GM18499 (cell line): ENCODE measurements around the gene USP44.
"Not testable (repeated sequence)": the region's sequence is repeated elsewhere in the genome, so short reads cannot be mapped to it uniquely, and the experiment has no call there.

ENCODE experiments used
- ATAC-seq: cut with Tn5 transposase; IDR thresholded peaks from one replicate; pipeline ENCODE4 v1.9.1; 2021; ENCODE audit warnings: moderate number of reproducible peaks; ENCODE audit not compliant: insufficient read depth, unreplicated experiment

The USP44 gene

DNA sequence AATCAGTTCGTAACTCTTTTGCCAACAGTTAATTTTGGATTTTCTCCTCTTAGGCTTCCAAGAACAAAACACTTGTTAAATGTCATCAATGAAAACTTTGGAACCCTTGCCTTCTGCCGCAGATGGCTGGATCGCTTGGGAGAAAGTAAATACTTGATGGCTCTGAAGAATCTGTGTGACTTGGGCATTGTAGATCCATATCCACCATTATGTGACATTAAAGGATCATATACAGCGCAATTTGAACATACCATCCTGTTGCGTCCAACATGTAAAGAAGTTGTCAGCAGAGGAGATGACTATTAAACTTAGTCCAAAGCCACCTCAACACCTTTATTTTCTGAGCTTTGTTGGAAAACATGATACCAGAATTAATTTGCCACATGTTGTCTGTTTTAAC lies 37.7 kb downstream of the USP44 start:
- ATAC-seq, result no peak

DNA sequence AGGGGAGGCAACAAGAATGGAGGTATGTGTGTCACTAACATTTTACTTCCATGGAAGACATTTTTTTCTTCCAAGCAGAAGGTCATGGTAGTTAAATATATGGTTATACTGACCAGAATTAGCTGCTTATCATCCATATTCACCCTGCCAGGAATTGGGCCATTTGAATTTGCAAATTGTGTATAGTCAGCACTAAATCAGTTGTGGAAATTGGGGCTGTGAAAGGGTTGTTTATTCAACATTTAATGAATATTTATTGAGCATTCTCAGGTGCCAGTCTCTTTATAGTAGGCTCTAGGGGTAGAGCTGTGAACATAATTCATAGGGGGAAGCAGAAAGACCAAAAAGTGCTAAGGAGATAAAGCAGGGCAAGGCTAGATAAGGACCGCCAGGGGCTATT lies 39.3 kb downstream of the USP44 start:
- ATAC-seq, result no peak

DNA sequence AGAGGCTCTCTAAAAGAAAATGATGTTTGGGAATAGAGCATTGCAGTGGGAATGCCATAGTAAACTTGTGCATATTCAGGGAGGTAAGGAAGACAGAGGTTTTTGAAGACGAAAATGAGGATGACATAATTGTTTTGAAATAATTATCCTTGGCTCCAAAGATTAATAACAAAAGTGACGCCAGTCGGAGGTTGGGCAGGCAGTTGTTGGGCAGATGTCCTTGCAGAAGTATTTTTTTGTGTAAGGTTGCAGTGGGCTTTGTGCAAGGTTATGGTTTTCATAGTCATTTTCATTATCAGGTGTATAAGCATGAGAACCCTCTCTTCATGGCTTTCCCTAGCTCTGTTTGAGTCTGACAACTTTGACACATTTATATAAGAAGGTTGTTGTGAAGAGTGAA lies 42.0 kb downstream of the USP44 start:
- ATAC-seq, result no peak

DNA sequence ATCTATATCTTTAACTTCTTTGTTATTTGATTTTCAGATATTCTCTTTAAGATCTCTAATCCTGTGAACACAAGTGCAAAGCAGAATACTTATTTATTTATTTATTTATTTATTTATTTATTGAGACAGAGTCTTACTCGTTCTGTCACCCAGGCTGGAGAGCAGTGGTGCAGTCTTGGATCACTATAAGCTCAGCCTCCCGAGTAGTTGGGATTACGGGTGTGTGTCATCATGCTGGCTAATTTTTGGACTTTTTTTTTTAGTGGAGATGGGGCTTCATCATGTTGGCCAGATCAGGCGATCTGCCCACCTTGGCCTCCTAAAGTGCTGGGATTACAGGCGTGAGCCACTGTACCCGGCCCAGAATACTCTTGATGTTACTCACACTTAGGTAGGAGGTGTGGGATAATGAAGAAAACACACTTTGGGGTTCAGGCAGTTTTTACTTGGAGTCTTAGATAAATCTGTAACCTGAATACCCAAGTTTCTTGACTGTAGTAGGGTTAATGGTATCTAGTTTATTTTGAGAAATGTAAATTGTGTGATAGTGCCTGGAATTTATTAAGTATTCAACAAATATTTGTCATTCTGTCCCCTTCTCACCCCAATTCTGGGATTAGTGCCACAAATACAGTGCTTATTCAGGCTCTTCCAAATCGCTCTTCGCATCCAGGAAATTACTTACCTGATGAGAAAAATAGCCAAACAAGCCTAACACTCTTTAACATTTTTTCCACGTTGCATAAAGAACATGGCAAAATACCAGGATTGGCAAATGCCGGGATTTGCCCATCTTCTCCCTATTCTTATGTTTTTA lies 44.4 kb downstream of the USP44 start:
- ATAC-seq, result no peak

DNA sequence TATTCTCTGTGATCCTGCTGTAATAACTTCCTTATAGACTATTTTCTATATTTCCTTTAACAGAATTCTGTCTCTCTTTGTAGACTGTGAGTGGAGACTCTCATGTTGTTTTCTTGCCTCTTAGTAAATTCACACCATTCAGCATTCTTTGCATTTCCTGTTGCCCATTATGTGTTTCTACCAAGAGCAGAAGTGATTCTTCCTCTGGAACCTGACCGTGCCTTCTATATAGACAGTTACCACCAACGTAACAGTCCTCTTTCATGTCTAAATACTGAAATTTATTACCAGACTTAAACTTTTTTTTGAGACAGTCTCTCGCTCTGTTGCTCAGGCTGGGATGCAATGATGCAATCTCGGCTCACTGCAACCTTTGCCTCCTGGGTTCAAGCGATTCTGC lies 46.2 kb downstream of the USP44 start:
- no peak for ATAC-seq

DNA sequence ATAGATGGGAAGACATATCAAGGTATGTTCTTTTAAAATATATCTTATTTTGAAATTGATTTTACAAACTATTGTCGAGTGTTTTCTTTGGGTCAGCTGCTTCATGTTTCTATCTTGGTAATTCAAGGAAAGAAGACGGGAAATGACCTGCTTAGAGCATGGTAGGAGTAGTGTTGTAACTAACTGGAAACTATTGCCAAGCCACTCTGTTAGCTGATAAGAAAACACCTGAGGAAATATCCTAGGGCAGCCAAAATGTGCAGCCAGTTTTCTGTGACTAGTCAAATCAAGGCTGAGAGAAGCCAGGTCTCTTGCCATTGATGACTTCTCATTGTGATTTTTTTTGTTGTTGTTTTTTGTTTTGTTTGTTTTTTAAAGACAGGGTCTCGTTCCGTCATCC lies 47.1 kb downstream of the USP44 start:
- ATAC-seq, result no peak

DNA sequence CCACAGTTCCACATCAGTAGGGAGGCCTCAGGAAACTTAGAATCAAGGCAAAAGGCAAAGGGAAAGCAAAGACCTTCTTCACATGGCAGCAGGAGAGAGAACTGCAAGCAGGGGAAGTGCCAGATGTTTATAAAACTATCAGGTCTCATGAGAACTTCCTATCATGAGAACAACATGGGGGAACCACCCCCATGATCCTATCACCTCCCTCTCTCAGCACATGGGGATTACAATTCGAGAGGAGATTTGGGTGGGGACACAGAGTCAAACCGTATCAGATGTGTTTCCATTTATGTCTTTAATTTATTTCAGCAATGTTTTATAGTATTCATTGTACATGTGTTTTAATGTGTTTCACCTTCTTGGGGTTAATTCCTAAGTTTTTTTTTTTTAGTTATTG lies 51.5 kb downstream of the USP44 start:
- no peak for ATAC-seq

DNA sequence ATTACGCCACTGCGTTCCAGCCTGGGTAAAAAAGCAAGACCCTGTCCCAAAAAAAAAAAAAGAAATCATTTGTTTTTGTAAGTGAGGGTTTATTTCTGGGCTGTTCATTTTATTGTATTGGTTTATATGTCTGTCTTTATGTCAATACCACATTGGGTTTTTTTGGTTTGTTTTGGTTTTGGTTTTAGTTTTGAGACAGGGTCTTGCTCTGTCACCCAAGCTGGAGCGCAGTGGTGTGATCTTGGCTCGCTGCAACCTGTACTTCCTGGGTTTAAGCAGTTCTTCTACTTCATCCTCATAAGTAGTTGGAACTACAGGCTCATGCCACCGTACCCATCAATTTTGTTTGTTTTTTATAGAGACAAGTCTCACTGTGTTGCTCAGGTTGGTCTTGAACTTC lies 52.3 kb downstream of the USP44 start:
- ATAC-seq, result no peak

DNA sequence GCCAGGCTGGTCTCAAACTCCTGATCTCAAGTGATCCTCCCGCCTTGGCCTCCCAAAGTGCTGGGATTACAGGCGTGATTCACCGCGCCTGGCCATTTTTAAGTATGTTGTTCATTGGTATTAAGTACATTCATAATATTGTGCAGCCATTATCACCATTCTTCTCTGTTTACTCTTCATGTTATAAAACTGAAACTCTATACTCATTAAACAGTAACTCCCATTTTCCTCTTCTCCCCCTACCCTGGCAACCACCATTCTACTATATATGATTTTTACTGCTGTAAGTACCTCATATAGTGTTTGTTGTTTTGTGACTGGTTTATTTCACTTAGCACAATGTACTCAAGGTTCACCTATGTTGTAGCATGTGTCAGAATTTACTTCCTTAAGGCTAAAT lies 54.2 kb downstream of the USP44 start:
- ATAC-seq, result no peak

DNA sequence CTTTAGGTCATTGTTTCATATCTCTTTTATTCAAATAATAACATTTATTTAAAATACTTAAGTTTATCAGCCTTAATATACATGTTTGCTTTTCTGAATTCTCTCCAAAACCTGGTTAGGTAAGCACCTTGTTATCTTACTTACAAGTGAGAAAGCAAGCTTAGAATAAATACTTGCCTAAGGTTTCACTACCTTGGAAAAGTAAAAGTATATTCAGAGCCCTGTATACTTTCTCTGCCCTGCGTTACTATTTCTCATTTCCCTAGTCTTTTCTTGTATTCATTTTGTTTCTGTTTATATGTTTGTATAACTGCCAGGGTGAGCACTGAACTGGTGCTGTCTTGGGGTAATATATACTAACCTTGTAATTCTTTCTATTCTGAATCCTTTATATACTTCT lies 55.8 kb downstream of the USP44 start:
- no peak for ATAC-seq

DNA sequence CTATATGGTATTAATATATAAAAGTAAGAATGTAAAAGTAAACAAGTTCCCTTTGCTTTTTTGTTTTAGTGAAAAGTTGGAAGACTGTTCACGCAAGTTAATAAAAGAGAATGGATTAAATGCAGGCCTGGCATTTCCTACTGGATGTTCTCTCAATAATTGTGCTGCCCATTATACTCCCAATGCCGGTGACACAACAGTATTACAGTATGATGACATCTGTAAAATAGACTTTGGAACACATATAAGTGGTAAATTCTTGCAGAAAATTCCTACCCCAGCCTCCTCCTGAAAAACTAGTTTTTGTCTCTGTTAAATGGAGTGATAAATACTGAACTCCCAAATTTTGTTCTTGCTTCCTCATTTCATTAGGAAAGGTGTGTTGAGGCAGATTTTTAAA lies 56.4 kb downstream of the USP44 start:
- ATAC-seq, result no peak

DNA sequence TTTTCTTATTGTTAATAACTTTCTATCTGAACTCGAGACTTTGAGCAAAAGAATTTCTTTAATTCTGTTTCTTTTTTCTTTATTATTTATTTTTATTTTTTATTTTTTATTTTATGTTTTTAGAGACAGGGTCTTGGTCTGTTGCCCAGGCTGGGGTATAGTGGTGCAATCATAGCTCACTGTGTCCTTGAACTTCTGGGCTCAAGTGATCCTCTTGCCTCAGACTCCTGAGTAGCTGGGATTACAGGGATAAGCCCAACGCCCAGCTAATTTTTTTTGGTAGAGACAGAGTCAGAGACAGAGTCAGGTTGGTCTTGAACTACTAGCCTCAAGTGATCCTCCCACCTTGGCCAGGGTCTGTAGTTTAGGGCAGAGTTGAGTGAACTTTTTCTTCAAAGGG lies 58.8 kb downstream of the USP44 start:
- no peak for ATAC-seq

DNA sequence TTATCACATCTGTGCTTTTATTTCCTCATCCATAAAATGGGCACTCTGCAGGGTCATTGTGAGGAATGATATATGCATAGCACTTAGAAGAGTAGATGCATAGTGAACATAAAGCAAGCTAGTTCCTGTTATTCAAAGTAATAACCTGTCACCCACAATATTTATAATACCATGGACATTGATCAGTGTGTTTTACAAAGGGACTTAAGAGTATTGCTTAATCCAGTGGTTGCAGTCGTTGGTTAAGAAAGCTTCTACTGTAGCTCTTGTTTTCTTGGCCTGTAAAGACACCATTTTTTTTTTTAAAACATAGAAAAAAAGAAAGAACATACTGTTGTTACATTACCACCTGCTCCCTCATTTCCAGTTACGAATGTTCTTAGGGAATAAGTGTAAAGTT lies 64.3 kb downstream of the USP44 start:
- no peak for ATAC-seq

DNA sequence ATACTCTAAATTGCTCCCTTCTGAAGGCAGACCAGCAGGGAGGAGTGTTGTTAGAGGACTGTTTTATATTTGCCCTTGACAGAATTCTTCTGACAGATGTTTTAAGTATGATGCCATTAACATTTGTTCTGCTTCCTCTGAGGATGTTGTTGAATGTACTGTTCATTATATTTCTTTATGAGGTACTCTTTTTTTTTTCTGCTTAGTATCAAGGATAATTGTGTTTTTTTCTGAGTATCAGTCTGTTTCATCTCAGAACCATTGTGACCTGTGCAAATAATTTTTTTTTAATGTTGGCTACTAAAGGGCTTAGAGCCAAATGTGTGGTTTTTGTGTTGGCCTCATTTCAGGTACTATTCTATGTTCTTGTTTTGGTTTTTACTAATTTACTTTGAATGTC lies 66.8 kb downstream of the USP44 start:
- no peak for ATAC-seq

DNA sequence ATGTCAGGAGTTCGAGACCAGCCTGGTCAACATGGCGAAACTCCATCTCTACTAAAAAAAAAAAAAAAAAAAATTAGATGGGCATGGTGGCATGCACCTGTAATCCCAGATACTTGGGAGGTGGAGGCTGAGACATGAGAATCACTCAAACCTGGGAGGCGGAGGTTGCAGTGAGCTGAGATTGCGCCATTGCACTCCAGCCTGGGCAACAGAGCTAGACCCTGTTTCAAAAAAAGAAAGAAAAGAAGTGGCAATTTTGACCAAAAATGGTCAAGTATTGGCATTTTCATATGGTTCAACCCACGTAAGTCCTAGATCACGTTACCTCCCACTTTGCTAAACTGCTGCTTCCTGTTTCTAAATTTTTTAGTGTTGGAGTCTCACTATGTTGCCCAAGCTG lies 68.7 kb downstream of the USP44 start:
- ATAC-seq, result not testable (repeated sequence)

DNA sequence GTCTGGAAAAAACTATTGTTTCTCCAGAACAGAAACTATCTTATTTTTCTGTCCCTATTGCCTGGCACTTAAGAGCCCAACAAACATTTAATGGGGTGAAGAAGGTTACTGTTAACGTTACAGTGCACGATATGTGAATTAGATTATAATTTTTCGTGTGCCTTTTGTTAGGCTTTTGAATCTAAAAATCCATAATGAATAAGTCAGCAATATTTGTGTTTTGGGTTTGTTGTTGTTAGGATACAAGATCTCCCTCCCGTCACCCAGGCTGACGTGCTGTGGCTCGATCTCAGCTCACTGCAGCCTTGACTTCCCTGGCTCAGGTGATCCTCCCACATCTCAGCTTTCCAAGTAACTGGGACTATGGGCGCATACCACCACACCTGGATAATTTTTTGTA lies 69.4 kb downstream of the USP44 start:
- no peak for ATAC-seq

DNA sequence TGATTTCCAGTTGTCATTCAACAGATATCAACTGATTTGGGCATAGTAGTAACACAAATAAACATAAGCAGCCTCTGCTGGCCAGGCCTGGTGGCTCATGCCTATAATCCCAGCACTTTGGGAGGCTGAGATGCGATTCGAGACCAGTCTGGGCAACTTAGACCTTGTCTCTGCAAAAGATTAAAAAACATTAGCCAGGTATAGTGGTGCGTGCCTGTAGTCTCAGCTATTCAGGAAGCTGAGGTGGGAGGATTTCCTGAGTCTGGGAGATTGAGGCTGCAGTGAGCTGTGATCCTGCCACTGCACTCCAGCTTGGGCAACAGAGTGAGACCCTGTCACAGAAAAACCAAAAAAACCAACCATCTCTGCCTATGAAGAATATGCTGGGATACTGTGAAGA lies 70.2 kb downstream of the USP44 start:
- no peak for ATAC-seq

DNA sequence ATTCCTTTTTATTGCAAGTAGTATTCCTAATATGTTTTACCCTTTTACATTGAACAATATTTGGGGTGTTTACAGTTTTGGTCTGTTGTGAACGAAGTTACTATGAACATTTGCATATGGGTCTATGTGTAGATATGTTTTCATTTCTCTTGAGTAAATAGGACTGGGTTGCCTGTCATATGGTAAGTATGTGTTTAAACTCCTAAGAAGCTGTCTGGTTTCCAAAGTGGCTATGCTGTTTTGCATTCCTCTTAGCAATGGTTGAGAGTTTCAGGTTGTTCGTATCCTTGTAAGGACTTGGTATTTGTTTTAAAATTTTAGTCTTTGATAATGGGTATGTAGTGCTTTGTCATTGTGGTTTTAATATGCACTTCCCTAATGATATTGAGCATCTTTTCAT lies 71.0 kb downstream of the USP44 start:
- no peak for ATAC-seq

DNA sequence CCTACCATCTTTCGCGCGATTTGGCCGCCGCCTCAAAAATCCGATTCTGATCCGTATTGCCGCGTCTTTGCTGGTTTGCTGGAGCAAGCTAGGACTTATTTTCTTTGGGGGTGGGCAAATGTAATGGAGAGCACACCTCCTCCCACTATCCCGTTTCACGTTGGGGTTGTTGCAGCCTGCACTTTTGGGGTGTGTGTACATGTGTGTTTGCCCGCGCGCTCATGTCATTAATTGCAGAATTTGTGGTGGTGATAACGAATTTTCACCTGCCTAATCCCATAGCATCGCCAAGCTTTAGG lies 76.7 kb downstream of the USP44 start:
- ATAC-seq, result no peak

DNA sequence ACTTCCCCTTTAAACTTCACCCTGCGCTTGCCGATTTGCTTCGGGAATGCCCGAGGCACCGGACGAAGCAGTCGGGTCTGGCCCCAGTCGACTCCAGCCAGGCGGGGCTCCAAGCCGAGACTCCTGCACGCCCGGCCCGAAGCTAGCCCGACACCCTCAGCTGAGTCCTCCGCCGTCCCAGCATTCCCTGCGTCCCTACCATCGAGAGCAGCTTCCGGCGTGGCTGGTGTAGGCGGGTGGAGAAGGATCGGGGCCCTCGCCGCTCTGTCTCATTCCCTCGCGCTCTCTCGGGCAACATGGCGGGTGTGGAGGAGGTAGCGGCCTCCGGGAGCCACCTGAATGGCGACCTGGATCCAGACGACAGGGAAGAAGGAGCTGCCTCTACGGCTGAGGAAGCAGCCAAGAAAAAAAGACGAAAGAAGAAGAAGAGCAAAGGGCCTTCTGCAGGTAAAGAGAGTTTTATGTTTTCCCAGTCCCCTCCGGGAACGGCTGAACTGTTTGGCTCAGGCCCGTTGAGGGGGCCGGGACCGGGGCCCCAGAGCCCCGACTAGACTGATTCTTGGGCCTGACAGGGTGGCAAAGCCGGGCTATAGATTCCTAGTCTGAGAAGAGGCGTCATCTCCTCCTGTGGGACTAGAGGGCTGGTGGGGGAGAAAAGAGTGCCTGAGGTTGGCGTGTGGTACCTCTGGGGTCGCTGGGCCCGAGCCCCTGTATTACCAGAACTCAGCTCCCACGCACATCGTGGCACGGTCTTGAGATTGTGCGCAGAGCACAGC lies 77.2 kb downstream of the USP44 start, which contains the start of gene METAP2:
METAP2 (plus strand) TSS at position 269 of the 776 bp plus-strand sequence; CDS start at position 297, 28 bp downstream.
- ATAC-seq, result peak; percentile 77

DNA sequence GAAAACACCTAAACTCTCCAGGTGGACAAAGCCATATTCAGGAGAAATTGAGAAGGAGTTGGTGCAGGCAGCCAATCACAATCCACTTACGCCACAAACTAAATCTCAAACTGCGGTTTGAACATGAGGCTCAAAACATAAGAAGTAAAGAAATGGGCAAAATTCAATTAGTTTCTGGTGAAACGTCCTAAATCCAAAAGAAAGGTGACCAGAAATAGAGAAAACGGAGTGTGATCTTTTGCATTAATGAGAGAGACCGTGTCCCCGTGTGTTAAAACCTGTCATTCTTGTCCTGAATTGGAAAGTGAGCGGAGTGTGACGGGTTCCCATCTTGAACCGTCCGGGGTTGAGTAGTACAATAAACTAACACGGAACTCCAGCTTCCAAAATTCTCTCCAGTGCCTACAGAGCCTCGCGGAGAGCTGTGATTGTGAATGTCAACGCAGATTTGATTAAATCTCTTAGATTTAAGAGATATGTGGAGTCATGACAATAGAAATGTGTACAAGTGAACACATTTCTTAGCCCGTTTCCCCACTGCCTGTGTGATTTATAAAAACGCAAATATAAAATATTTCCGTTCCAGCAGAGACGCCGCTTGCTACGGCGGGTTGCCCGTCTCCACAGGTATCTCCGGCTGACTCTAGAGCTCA lies 77.9 kb downstream of the USP44 start:
- peak; percentile 27 for ATAC-seq
